PC-9 (cell line): ENCODE results near the gene CDKN2B. TPM values are rescaled to one million over a fixed set of nuclear protein-coding genes. Genes with fewer than 3 reads are reported as not detected.

ENCODE experiments used
- total RNA-seq: library from RNA; stranded (reverse); gene quantifications from 2 replicates; pipeline ENCODE4 v1.2.3, GENCODE V29; 2021

The CDKN2B gene
- total RNA-seq, 1 experiment from 2014 or later = 33.8 TPM

Other genes starting within 250 kb of the CDKN2B start
- 44.1 and 46.1 TPM in 2 replicates for gene MTAP, start 206.7 kb downstream of the CDKN2B start, total RNA-seq
- 282 and 404 TPM in 2 replicates for gene CDKN2A, start 14.9 kb downstream of the CDKN2B start, total RNA-seq
- 11.6 and 12.5 TPM in 2 replicates for gene CDKN2B-AS1, start 14.5 kb downstream of the CDKN2B start, total RNA-seq